Measurements from ENCODE around the gene CACNA2D3.

DNA sequence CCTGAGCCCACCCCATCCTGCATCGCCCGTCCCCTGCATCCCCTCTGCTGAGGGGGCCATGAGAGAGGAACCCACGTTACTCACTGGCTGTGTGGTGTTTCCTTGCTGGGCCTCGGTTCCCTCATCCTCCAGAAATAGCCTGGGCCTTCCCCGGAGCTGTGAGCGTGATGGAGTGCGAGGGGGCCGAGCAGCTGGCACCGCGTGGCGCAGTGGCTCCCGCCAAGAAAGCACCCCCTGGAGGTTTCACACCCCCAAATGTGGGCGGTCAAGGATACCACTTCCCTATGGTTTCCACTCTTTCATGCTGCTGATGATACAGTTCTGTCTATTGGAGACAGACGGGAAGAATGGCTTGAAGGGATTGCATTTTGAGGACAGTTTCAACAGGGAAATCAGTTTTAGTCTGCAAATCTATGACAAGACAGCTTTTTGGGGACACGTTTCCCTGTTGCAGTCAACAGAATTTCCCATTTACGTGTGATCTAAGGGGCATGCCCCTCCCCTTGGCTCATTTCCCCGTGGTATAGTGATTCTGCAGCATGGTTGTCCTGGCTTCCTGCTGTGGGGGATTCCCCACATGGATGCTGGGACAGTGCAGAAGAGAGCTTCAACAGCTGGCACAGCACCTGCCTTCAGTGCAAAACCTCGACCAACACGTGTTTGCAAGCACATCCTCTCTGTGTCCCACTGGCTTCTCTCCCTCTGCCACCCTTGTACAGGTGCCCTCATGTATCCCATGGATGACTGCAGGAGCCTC is 428.0 kb downstream of the CACNA2D3 start:
- TF ChIP-seq, protein P1, sequence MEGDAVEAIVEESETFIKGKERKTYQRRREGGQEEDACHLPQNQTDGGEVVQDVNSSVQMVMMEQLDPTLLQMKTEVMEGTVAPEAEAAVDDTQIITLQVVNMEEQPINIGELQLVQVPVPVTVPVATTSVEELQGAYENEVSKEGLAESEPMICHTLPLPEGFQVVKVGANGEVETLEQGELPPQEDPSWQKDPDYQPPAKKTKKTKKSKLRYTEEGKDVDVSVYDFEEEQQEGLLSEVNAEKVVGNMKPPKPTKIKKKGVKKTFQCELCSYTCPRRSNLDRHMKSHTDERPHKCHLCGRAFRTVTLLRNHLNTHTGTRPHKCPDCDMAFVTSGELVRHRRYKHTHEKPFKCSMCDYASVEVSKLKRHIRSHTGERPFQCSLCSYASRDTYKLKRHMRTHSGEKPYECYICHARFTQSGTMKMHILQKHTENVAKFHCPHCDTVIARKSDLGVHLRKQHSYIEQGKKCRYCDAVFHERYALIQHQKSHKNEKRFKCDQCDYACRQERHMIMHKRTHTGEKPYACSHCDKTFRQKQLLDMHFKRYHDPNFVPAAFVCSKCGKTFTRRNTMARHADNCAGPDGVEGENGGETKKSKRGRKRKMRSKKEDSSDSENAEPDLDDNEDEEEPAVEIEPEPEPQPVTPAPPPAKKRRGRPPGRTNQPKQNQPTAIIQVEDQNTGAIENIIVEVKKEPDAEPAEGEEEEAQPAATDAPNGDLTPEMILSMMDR (conservative IDR thresholded peaks at IDR 0.05 in 1 of 2, IDR thresholded peaks at IDR 0.05 in 1 of 2; ENCODE audit: extremely low read depth in 1 of 2, insufficient read depth in 1 of 2, low read depth in 1 of 2, low read length in 2 of 2): no peak
- TF ChIP-seq EZH2 (IDR thresholded peaks at IDR 0.05; ENCODE audit: borderline replicate concordance, low read length): no peak
